Tibial nerve (tissue), 4 donors: ENCODE measurements around the gene TTC23.

Experiments used
- CTCF ChIP-seq, 5 experiments: fragments of 200-600 bp in 3 of 5; fragments of 450-650 bp in 2 of 5; sonication (generic) in 3 of 5; IDR thresholded peaks; one replicate each; pipeline ENCODE4 v1.5.1; 2016 to 2019; ENCODE audit warnings: antibody characterized with exemption in 5 of 5, mild to moderate bottlenecking in 3 of 5, moderate library complexity in 2 of 5
- EP300 ChIP-seq, 2 donors: sonication (generic); formaldehyde crosslinking; IDR thresholded peaks; one replicate each; pipeline ENCODE4 v1.6.1; 2017; ENCODE audit warnings: antibody characterized with exemption in 2 of 2, mild to moderate bottlenecking in 1 of 2
- POLR2A ChIP-seq, 2 donors: fragments of 450-650 bp; IDR thresholded peaks; one replicate each; pipeline ENCODE4 v1.6.1; 2017; ENCODE audit warnings: antibody characterized with exemption in 2 of 2, mild to moderate bottlenecking in 2 of 2, moderate library complexity in 2 of 2

- TF ChIP-seq CTCF (IDR thresholded peaks at IDR 0.05) = no peak
- TF ChIP-seq POLR2A (IDR thresholded peaks at IDR 0.05) = no peak
- TF ChIP-seq EP300 (IDR thresholded peaks at IDR 0.05) = no peak
Observed at GRCh38 chr15:99143242-99143641, 106.1 kb downstream of the TTC23 start.
